Heart left ventricle (tissue), 16 donors: ENCODE measurements around the gene RPEL1. TPM values are rescaled to one million over a fixed set of nuclear protein-coding genes. Genes with fewer than 3 reads are reported as not detected.
A peak's percentile ranks its signal among the peaks of the same experiment; 100 is the strongest.

Experiments
- ATAC-seq, 4 donors: fragments of 200-7000 bp; cut with Tn5 transposase; one replicate each; pipeline ENCODE4 v1.9.1; 2020 to 2022; ENCODE audit warnings: moderate library complexity in 4 of 4, mild to moderate bottlenecking in 3 of 4, moderate number of reproducible peaks in 1 of 4
- DNase-seq, 5 donors: peaks; one replicate each; pipeline ENCODE4 v3.0.0-alpha.2; 2020
- H3K27ac ChIP-seq, 12 donors: fragments of 200-600 bp; sonication (generic) in 4 of 12; one replicate each; pipeline versions ENCODE4 v1.5.0 to v1.8.0; 2016 to 2022; ENCODE audit warnings: mild to moderate bottlenecking in 2 of 12
- H3K27me3 ChIP-seq, 9 donors: fragments of 200-600 bp; sonication (generic) in 2 of 9; one replicate each; pipeline versions ENCODE4 v1.5.1 to v1.8.0; 2016 to 2022; ENCODE audit warnings: mild to moderate bottlenecking in 3 of 9
- H3K36me3 ChIP-seq, 9 donors: fragments of 200-600 bp; sonication (generic) in 2 of 9; one replicate each; pipeline versions ENCODE4 v1.5.0 to v1.8.0; 2018 to 2022; ENCODE audit warnings: mild to moderate bottlenecking in 2 of 9
- H3K4me1 ChIP-seq, 12 donors: fragments of 200-600 bp; sonication (generic) in 4 of 12; one replicate each; pipeline versions ENCODE4 v1.5.0 to v1.8.0; 2016 to 2022; ENCODE audit warnings: mild to moderate bottlenecking in 3 of 12
- H3K4me3 ChIP-seq, 12 donors: fragments of 200-600 bp; sonication (generic) in 4 of 12; one replicate each; pipeline versions ENCODE4 v1.5.0 to v1.8.0; 2017 to 2022; ENCODE audit warnings: mild to moderate bottlenecking in 9 of 12, moderate library complexity in 4 of 12
- H3K9me3 ChIP-seq, 12 donors: fragments of 200-600 bp; sonication (generic) in 4 of 12; one replicate each; pipeline versions ENCODE4 v1.5.0 to v1.8.0; 2016 to 2022; ENCODE audit warnings: mild to moderate bottlenecking in 1 of 12
- POLR2A ChIP-seq, 2 donors: fragments of 450-650 bp; IDR thresholded peaks; one replicate each; pipeline ENCODE4 v1.6.1; 2017; ENCODE audit warnings: antibody characterized with exemption in 2 of 2, mild to moderate bottlenecking in 2 of 2, moderate library complexity in 2 of 2
- WGBS, 4 donors: extraction: QIAGEN DNeasy Blood & Tissue Kit in 2 of 4; methylation state at CpG; one replicate each; pipeline versions ENCODE4 v1.1.5 to v1.1.7; 2013 to 2018; 5-methylcytosine and 5-hydroxymethylcytosine counted together
- intact Hi-C, 10 donors: fragments of 100-400 bp; cut with DNase I; formaldehyde crosslinking; loops; one replicate each; pipeline versions ENCODE4 v1.11.1 to v1.14.2; 2022
- polyA plus RNA-seq, 2 donors: library from polyadenylated mRNA; stranded (reverse); fragments of 200-250 nt; gene quantifications; one replicate each; pipeline ENCODE4 v1.2.3, GENCODE V29; 2013
- total RNA-seq, 9 donors: library from RNA; depleted of rRNA in 2 of 9; stranded (reverse); fragments of >200 nt in 2 of 9; fragmentation: NEBNext Ultra II Directional in 3 of 9; extraction: Animal tissue kit (Norgen Biotek cat#: 25700) in 3 of 9; gene quantifications; one replicate each; pipeline versions ENCODE4 v1.1.0 to v1.2.4, GENCODE V29; 2016 to 2023
- TF ChIP-seq, protein P1 (sequence below), 12 donors: fragments of 200-600 bp; sonication (generic) in 4 of 12; IDR thresholded peaks; one replicate each; pipeline versions ENCODE4 v1.5.0 to v1.8.0; 2018 to 2022; ENCODE audit warnings: antibody characterized with exemption in 12 of 12, mild to moderate bottlenecking in 5 of 12
- donor health status: ischemic (EF 13 %, LVEDD 7.1; RV severe dilation, severe dysfunction).
- donor health status: healthy with polysubstance abuse.
- donor health status: DM: no; HTN: yes; CAD: no.
- donor health status: DM: no; HTN: no; CAD: no.
- donor health status: ischemic (EF 25% LVEDD 6.9; RV normal size, moderate dysfunction).
- donor health status: ischemic (EF 25% LVEDD 5.7; RV mildly dilated, moderate dysfunction).
- donor health status: healthy.
- donor health status: DM: yes; HTN: yes; CAD: no.
- donor health status: ischemic (EF 35%, LVEDD 5.7; RV mildly dilated, moderate dysfunction).
- donor health status: nonischemic (EF 11% LVEDD 7.7; RV severe dilation, severe dysfunction).
- donor health status: DM: yes; HTN: yes; CAD: no.
- donor health status: PGD.
- donor health status: ischemic (EF 29% LVEDD 5.4; RV normal size, mild dysfunction).
- donor health status: nonischemic (EF 23%, LVEDD 6.1; RV moderate dilation, normal function).

The RPEL1 gene
- total and polyA plus RNA-seq, 11 donors = not detected

DNA sequence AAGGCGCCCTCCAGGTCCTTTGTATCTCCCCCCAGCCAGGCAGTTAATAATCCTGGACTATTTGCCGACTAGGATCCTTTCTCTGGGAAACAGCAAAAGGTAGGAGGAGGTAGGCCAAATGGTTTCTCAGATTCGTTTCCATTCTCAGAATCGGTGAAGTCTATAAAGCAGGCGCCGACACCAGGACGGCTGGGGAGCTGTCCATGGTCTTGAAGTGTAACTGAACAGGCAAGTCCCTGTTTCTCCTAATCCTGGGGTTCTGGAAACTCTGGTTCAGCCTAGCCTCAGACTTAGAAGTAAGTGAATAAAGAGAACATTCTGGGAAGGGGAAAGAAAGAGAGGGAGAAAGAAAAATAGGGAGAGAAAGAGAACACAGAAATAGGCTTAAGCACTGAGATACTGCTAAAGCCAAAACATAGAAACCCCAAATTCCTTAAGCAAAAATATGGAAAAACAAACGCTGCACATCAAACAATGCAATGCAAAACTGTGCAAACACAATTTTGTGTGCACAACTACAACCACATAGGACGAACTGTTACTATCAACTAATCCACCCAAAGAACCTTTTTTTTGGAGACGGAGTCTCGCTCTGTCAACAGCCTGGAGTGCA, 20.1 kb downstream of the RPEL1 start:
- H3K4me3 ChIP-seq = no peak overlapping the region
- peaks cover 0 to 39% (median 6%) of the 10 kb centered on the region in 9 donors for H3K27me3 ChIP-seq
- intact Hi-C loops = no loop called here
- 29 to 31% (median 30%) methylated on average over 11 of the region's 11 CpGs for WGBS, 4 donors
- ATAC-seq (peak in 2 of 4 donors; percentile 45 to 53), DNase-seq (peak in 4 of 5 donors; percentile 53 to 67 (median 62))
- H3K9me3 ChIP-seq = no peaks in the 10 kb centered on the region
- TF ChIP-seq, protein P1, sequence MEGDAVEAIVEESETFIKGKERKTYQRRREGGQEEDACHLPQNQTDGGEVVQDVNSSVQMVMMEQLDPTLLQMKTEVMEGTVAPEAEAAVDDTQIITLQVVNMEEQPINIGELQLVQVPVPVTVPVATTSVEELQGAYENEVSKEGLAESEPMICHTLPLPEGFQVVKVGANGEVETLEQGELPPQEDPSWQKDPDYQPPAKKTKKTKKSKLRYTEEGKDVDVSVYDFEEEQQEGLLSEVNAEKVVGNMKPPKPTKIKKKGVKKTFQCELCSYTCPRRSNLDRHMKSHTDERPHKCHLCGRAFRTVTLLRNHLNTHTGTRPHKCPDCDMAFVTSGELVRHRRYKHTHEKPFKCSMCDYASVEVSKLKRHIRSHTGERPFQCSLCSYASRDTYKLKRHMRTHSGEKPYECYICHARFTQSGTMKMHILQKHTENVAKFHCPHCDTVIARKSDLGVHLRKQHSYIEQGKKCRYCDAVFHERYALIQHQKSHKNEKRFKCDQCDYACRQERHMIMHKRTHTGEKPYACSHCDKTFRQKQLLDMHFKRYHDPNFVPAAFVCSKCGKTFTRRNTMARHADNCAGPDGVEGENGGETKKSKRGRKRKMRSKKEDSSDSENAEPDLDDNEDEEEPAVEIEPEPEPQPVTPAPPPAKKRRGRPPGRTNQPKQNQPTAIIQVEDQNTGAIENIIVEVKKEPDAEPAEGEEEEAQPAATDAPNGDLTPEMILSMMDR (IDR thresholded peaks at IDR 0.05) = no peak
- TF ChIP-seq POLR2A (IDR thresholded peaks at IDR 0.05) = no peak
- H3K4me1 ChIP-seq = no peaks in the 10 kb centered on the region
- H3K27ac ChIP-seq = no peak overlapping the region
- H3K36me3 ChIP-seq = no peaks in the 10 kb centered on the region

DNA sequence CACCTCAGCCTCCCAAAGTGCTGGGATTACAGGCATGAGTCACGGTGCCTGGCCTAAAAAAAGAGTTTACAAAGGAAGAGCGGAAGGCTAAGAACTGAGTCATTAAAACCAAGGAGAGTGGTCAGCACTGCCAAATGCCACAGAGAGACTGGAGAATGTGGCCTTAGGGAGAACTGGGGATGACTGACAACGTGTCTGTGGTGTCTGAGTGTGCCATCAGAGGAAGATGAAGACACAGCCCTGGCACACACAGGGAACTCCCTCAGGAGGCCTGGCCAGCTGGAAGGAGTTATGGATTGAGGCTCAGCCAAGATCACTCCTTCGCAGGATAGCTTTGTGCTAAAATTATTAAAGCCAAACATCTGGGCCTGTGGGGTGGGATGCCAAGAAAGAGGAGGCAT, 27.4 kb downstream of the RPEL1 start:
- Histone ChIP-seq H3K4me1 (peaks cover 0 to 15% (median 7%) of the 10 kb centered on the region in 12 donors), H3K9me3 (no peaks in the 10 kb centered on the region), H3K36me3 (no peaks in the 10 kb centered on the region), H3K27me3 (peaks cover 17 to 52% (median 31%) of the 10 kb centered on the region in 9 donors), H3K4me3 (no peak overlapping the region), H3K27ac (no peak overlapping the region)
- ATAC-seq (peak in 3 of 4 donors; percentile 32 to 83 (median 75)), DNase-seq (peak in 2 of 5 donors; percentile 31 to 33)
- TF ChIP-seq, protein P1 (IDR thresholded peaks at IDR 0.05) = no peak
- no peak for TF ChIP-seq POLR2A (IDR thresholded peaks at IDR 0.05)
- intact Hi-C loops = no loop called here
- WGBS, 4 donors = 36 to 48% (median 39%) methylated on average over 4 of the region's 4 CpGs

DNA sequence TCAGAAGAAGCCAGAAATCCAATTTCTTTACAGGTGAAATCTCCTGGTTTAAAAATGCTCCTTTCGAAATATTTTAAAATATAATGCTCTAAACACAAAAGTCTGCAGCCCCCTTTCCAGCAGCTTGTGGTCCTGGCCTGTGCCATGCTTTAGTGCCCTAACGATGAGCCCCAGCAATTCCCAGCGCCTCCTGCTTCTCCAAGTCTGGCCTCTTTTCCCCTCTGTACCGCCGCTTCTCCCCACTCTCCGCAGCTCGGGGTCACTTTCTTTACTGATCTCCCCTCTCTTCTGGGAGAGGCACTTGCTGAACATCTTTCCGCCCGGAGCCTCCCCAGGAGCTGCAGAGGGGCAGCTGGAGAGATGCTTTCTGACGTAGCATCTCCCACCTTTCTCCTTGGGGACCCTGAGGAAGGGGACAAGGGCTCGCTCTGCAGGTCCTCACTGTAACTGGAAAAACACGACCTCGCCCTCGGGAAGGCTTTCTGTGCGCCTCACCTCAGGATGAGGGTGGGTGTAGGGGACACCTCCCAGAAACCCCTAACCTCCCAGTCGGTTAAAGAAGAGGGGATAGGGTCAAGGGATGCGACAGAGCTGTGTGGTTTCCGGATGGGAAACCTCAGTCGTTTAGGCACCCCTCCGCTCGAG, 30.7 kb downstream of the RPEL1 start:
- DNase-seq (no peak), ATAC-seq (no peak)
- no peaks in the 10 kb centered on the region for H3K36me3 ChIP-seq
- H3K4me1 ChIP-seq = peaks cover 0 to 16% (median 7%) of the 10 kb centered on the region in 12 donors
- H3K9me3 ChIP-seq = no peaks in the 10 kb centered on the region
- intact Hi-C loops = no loop called here
- no peak for TF ChIP-seq POLR2A (IDR thresholded peaks at IDR 0.05)
- TF ChIP-seq, protein P1 (IDR thresholded peaks at IDR 0.05) = no peak
- H3K4me3 ChIP-seq = peak overlapping the region in 5 of 12 donors; percentile 13 to 38 (median 29)
- peaks cover 21 to 72% (median 52%) of the 10 kb centered on the region in 9 donors for H3K27me3 ChIP-seq
- H3K27ac ChIP-seq = no peak overlapping the region
- WGBS, 4 donors = 11 to 16% (median 13%) methylated on average over 18 to 21 of the region's 21 CpGs

DNA sequence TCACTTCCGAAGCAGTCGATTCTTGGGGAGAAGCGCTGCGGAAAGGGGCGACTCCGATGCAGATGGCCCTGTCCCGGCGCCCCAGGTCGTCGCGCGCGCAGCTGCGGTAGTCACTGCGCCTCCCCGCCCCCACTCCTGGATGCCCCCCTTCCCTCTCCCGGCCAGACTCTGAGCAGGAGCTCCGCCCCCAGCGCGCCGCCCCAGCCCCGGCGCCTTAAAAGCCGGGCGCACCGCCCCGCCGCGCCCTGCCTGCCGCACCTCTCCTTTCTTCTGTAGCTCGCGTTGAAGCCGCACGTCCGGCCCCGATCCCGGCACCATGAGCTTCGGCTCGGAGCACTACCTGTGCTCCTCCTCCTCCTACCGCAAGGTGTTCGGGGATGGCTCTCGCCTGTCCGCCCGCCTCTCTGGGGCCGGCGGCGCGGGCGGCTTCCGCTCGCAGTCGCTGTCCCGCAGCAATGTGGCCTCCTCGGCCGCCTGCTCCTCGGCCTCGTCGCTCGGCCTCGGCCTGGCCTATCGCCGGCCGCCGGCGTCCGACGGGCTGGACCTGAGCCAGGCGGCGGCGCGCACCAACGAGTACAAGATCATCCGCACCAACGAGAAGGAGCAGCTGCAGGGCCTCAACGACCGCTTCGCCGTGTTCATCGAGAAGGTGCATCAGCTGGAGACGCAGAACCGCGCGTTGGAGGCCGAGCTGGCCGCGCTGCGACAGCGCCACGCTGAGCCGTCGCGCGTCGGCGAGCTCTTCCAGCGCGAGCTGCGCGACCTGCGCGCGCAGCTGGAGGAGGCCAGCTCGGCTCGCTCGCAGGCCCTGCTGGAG, 31.4 kb downstream of the RPEL1 start, which contains the start of gene INA:
INA (plus strand) TSS at position 243 of the 817 bp plus-strand sequence; CDS start at position 317, 74 bp downstream.
- no peak within 1 kb of the TSS for H3K27ac ChIP-seq
- DNase-seq (no peak), ATAC-seq (no peak)
- TF ChIP-seq, protein P1 (IDR thresholded peaks at IDR 0.05) = no peak
- TF ChIP-seq POLR2A (IDR thresholded peaks at IDR 0.05) = no peak
- no peaks in the 10 kb centered on the region for H3K9me3 ChIP-seq
- peaks cover 0 to 16% (median 7%) of the 10 kb centered on the region in 12 donors for H3K4me1 ChIP-seq
- 1% methylated on average over 14 to 105 of the region's 105 CpGs for WGBS, 4 donors
- peaks cover 21 to 78% (median 52%) of the 10 kb centered on the region in 9 donors for H3K27me3 ChIP-seq
- H3K4me3 ChIP-seq = peak within 1 kb of the TSS in 10 of 12 donors; percentile 13 to 45 (median 27)
- no peaks in the 10 kb centered on the region for H3K36me3 ChIP-seq
- intact Hi-C loops = no loop called here
